ENCODE data around the gene VOPP1. TPM values are rescaled to one million over a fixed set of nuclear protein-coding genes. Genes with fewer than 3 reads are reported as not detected.

VOPP1 gene
- total RNA-seq, 1 experiment from 2014 or later: 30.3 TPM

GRCh38 chr7:55546814-55547213 lies 25.5 kb downstream of the VOPP1 start (continued):
- TF ChIP-seq EGR1 (IDR thresholded peaks at IDR 0.05; ENCODE audit: low read depth) (no peak), ZNF274 (IDR thresholded peaks at IDR 0.05; ENCODE audit: low read depth, low read length) (no peak)

- intact Hi-C loops (cut with micrococcal nuclease): no loop called here
- ChIA-PET POLR2A (no interaction called here), CTCF (no interaction called here), RAD21 (ENCODE audit: low non-redundant PET in 1 of 2, low total read pairs in 2 of 2, uncharacterized antibody in 2 of 2, unreplicated experiment in 2 of 2) (no interaction called here)
- no peak overlapping the region for H2AFZ ChIP-seq (ENCODE audit: low read depth, low read length, poor library complexity, severe bottlenecking)
- no peaks in the 10 kb centered on the region for H3K9me2 ChIP-seq (ENCODE audit: insufficient read depth)
- H3K4me2 ChIP-seq (ENCODE audit: low read length): no peak overlapping the region
- peaks cover 25% of the 10 kb centered on the region; the same call in 1 of the 2 replicates for H3K79me2 ChIP-seq (ENCODE audit: insufficient read depth, low read length)
- H3K4me3 ChIP-seq (replicated peaks in 1 of 2; ENCODE audit: low read depth in 1 of 2, low read length in 2 of 2): no peak overlapping the region
- ATAC-seq: no peak
- no peaks in the 10 kb centered on the region for H3K9me3 ChIP-seq (ENCODE audit: control insufficient read depth in 1 of 2, insufficient read depth in 1 of 2, low read depth in 1 of 2, low read length in 2 of 2)
- no peak overlapping the region for H3K27ac ChIP-seq (ENCODE audit: low read depth, low read length)
- H3K9ac ChIP-seq (ENCODE audit: low read length): no peak overlapping the region
- no peaks in the 10 kb centered on the region for H3K27me3 ChIP-seq (ENCODE audit: insufficient read depth, low read length)
- no peaks in the 10 kb centered on the region for H4K20me1 ChIP-seq (ENCODE audit: insufficient read depth)
- no TSS peak for BruUV-seq (replicated peaks)
- no peak for DNase-seq (ENCODE audit: low read depth, low spot score)
- TF ChIP-seq TCF7L2 (IDR thresholded peaks at IDR 0.05; ENCODE audit: borderline replicate concordance, extremely low read depth, insufficient read depth, insufficient read length) (no peak), EZH2phosphoT487 (IDR thresholded peaks at IDR 0.05; ENCODE audit: borderline replicate concordance) (no peak), SRF (IDR thresholded peaks at IDR 0.05; ENCODE audit: low read depth) (no peak), SIN3A (IDR thresholded peaks at IDR 0.05; ENCODE audit: low read depth) (no peak), SP1 (IDR thresholded peaks at IDR 0.05; ENCODE audit: low read depth) (no peak), ZBTB33 (IDR thresholded peaks at IDR 0.05; ENCODE audit: extremely low read depth, insufficient replicate concordance, low read length) (no peak), ZFX (IDR thresholded peaks at IDR 0.05) (no peak), CTCF (IDR thresholded peaks at IDR 0.05 in 2 of 3, conservative IDR thresholded peaks at IDR 0.05 in 1 of 3; ENCODE audit: borderline replicate concordance in 1 of 3, insufficient read depth in 1 of 3, low read depth in 2 of 3, low read length in 2 of 3) (no peak), MAX (IDR thresholded peaks at IDR 0.05) (no peak), EZH2 (IDR thresholded peaks at IDR 0.05) (no peak), POLR2AphosphoS5 (IDR thresholded peaks at IDR 0.05; ENCODE audit: low read depth, low read length) (no peak), EGR1 (IDR thresholded peaks at IDR 0.05; ENCODE audit: low read depth) (no peak), ATF3 (IDR thresholded peaks at IDR 0.05) (no peak), REST (IDR thresholded peaks at IDR 0.05; ENCODE audit: low read depth) (no peak), POLR2A (IDR thresholded peaks at IDR 0.05; ENCODE audit: borderline replicate concordance, extremely low read depth, insufficient read depth, insufficient read length) (no peak), ELF1 (IDR thresholded peaks at IDR 0.05; ENCODE audit: borderline replicate concordance, low read depth) (no peak), ZNF274 (IDR thresholded peaks at IDR 0.05; ENCODE audit: low read depth, low read length) (no peak), CBX3 (IDR thresholded peaks at IDR 0.05; ENCODE audit: low read depth) (no peak)
- H3K36me3 ChIP-seq (ENCODE audit: control insufficient read depth in 1 of 2, insufficient read depth in 2 of 2, low read length in 2 of 2): no peaks in the 10 kb centered on the region
- H3K4me1 ChIP-seq (ENCODE audit: control insufficient read depth in 1 of 2, insufficient read depth in 2 of 2, low read length in 2 of 2): peaks cover 29 to 36% of the 10 kb centered on the region in 2 experiments
These were observed 26.8 kb downstream of the VOPP1 start for GRCh38 chr7:55545496-55545895.

All from HCT116 (cell line).